ENCODE results near the gene CCL26. TPM values are rescaled to one million over a fixed set of nuclear protein-coding genes. Genes with fewer than 3 reads are reported as not detected.
A peak's percentile ranks its signal among the peaks of the same experiment; 100 is the strongest.

CCL26 gene
- total RNA-seq, 4 donors from 2014 or later: not detected

DNA sequence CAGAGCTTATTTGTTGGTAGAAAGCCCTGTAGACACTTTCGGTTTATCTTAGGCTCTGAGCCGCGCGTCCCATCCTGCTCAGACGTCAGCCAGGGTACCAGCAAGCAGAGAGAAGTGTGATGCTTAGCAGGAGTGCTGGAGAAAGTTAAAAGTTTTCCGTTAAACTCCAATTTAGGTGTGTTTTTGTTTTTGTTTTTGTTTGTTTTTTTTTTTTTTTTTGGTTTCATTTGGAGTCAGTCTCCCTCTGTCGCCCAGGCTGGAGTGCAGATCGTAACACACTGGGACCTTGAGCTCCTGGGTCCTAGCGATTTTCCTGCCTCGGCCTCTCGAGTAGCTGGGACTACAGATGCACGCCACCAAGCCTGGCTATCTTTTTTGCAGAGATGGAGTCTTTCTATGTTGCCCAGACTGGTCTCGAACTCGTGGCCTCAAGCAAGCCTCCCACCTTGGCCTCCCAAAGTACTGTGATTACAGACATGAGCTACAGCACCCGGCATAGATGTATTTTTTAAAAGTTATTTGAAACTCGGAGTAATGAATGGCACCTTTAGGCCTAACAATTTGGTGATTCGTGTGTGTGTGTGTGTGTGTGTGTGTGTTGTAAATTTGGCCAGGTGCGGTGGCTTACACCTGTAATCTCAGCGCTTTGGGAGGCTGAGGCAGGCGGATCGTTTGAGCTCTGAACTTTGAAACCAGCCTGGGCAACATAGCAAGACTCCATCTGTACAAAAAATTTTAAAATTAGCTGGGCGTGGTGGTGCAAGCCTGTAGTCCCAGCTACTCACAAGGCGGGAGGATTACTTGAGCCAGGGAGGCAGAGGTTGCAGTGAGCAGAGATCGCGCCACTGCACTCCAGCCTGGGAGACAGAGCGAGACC lies 32.0 kb downstream of the CCL26 start:
- Histone ChIP-seq H3K4me3 (peak overlapping the region; percentile 91 to 98 (median 94)), H3K36me3 (no peaks in the 10 kb centered on the region), H3K4me1 (peaks cover 0 to 39% (median 12%) of the 10 kb centered on the region in 3 donors), H3K27me3 (no peaks in the 10 kb centered on the region), H3K27ac (peak overlapping the region; percentile 74 to 94 (median 90)), H3K9me3 (no peaks in the 10 kb centered on the region)
- TF ChIP-seq, protein P1, sequence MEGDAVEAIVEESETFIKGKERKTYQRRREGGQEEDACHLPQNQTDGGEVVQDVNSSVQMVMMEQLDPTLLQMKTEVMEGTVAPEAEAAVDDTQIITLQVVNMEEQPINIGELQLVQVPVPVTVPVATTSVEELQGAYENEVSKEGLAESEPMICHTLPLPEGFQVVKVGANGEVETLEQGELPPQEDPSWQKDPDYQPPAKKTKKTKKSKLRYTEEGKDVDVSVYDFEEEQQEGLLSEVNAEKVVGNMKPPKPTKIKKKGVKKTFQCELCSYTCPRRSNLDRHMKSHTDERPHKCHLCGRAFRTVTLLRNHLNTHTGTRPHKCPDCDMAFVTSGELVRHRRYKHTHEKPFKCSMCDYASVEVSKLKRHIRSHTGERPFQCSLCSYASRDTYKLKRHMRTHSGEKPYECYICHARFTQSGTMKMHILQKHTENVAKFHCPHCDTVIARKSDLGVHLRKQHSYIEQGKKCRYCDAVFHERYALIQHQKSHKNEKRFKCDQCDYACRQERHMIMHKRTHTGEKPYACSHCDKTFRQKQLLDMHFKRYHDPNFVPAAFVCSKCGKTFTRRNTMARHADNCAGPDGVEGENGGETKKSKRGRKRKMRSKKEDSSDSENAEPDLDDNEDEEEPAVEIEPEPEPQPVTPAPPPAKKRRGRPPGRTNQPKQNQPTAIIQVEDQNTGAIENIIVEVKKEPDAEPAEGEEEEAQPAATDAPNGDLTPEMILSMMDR (IDR thresholded peaks at IDR 0.05): no peak
- no peak for TF ChIP-seq POLR2A (IDR thresholded peaks at IDR 0.05)
- DNase-seq: no peak
- intact Hi-C loops (cut with DNase I): no loop called here
- 53 to 64% methylated on average over 15 to 26 of the region's 26 CpGs for WGBS, 2 donors

DNA sequence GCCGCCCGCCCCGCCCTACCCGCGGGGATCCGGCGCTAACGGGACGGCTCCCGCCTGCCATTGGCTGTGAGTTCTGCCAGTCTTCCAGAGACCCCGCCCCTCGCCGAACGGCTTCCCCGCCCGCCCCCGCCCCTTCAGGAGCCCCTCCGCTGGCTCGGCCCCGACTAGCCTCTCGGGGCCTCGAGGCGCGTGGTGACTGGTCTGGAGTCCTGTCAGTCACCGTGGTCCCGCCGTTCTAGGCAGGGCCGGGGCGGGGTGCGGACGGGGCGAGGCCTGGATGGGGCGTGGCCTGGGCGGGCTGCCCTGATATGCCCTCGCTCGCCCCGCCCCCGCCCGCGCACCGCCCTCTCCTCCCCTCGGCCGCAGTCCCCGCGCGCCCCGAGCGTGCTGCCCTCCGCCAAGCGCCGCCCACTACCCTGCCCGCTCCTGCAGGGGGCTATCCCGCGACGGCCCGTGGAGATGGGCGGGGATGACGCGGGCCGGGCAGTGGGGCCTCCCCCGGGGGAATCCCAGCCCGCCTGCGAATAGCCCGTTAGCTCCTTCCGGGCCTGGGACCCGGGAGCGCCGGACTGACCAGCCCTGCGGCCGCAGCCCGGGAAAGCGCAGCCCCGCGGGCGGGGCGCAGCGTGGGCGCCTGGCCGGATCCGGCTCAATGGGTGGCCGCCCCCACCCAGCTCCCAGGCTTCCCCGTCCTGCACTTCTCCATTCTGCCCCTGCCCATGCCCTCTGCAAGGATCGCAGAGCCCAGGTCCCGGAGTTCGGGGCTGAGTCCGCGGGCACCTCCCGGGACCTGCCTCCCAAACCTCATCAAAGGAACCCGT lies 32.8 kb downstream of the CCL26 start:
- DNase-seq: peak; percentile 97
- H3K4me1 ChIP-seq: peaks cover 0 to 48% (median 12%) of the 10 kb centered on the region in 3 donors
- H3K4me3 ChIP-seq: peak overlapping the region; percentile 91 to 98 (median 94)
- H3K36me3 ChIP-seq: no peaks in the 10 kb centered on the region
- peak in 1 of 4 donors; percentile 60 for TF ChIP-seq POLR2A (IDR thresholded peaks at IDR 0.05)
- TF ChIP-seq, protein P1 (IDR thresholded peaks at IDR 0.05): peak in 4 of 6 experiments; percentile 5 to 25 (median 18)
- intact Hi-C loops (cut with DNase I): no loop called here
- H3K27me3 ChIP-seq: no peaks in the 10 kb centered on the region
- H3K27ac ChIP-seq: peak overlapping the region; percentile 88 to 94 (median 91)
- no peaks in the 10 kb centered on the region for H3K9me3 ChIP-seq
- 0% methylated on average over 2 of the region's 89 CpGs; no CpG with 5 or more reads in 1 of the 2 donors for WGBS, 2 donors

DNA sequence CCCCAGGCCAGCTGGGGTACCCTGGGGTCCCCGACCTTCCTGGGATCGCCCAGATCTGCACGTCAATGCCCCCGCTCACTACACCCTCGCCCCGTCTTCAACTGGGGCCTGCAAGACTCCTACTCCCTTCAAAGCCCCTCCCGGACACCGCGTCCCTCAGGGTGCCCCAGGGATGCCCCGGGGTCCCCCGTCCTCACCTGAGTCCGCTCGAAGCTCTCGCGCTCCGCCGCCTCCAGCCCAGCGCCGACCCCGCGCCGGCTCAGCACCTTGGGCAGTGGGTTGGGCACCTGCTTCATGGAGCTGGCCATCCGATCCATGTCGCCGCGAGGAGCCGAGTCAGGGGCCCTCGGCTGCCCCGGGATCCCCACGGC lies 33.4 kb downstream of the CCL26 start, which contains the start of gene HIP1:
Gene HIP1 (minus strand): TSS at position 338 of the 371 bp plus-strand sequence. CDS start 21 bp downstream, at position 317.
- Histone ChIP-seq H3K4me1 (peaks cover 0 to 49% (median 12%) of the 10 kb centered on the region in 3 donors), H3K27ac (peak within 1 kb of the TSS; percentile 88 to 94 (median 91)), H3K9me3 (no peaks in the 10 kb centered on the region), H3K4me3 (peak within 1 kb of the TSS; percentile 91 to 98 (median 94)), H3K27me3 (no peaks in the 10 kb centered on the region), H3K36me3 (no peaks in the 10 kb centered on the region)
- intact Hi-C loops (cut with DNase I): no loop called here
- WGBS, 2 donors: 2% methylated on average over 8 to 13 of the region's 30 CpGs
- peak in 2 of 4 donors; percentile 12 to 33 for TF ChIP-seq POLR2A (IDR thresholded peaks at IDR 0.05)
- TF ChIP-seq, protein P1 (IDR thresholded peaks at IDR 0.05): no peak
- no peak for DNase-seq

DNA sequence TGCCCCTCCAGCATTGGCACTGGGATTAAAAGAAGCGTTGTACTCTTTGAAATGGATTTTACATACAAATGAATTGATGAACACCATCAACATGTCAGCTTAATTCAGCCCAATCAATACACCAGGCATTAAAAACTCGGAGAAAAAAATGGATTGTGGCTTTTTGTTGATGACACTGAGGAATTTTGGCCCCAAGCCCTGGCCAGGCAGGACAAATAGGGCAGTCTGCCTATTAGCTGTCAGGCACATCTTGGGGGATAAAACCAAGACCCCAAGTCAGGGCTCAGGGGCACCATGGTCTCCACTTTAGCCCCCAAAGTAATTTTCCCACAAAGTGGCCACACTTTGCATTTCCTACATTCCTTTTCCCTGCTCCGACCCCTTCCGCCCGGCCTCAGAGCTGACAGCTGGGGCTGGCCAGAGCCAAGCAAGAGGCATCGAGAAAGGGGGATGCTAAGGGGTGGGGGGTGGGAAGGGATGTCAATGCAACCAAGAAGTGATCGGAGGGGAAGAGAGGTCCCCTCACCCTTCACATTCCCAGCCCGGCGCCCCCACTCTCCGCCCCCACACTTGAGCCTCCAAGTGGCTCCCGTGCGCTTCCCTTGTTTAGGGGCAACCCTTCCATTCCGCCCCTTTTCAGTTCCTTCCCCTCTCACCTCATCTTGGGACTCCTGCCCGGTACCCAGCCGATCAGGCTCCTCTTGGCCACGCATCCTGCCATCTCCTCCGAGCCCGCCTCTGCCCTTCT lies 34.0 kb downstream of the CCL26 start:
- intact Hi-C loops (cut with DNase I): no loop called here
- TF ChIP-seq, protein P1 (IDR thresholded peaks at IDR 0.05): no peak
- no peak for TF ChIP-seq POLR2A (IDR thresholded peaks at IDR 0.05)
- no peaks in the 10 kb centered on the region for H3K27me3 ChIP-seq
- peak overlapping the region; percentile 91 to 98 (median 94) for H3K4me3 ChIP-seq
- H3K36me3 ChIP-seq: peaks cover 0 to under 1% (median 0%) of the 10 kb centered on the region in 3 donors
- peaks cover 0 to 54% (median 12%) of the 10 kb centered on the region in 3 donors for H3K4me1 ChIP-seq
- 3 to 5% methylated on average over 13 to 15 of the region's 18 CpGs for WGBS, 2 donors
- peak overlapping the region; percentile 88 to 94 (median 91) for H3K27ac ChIP-seq
- H3K9me3 ChIP-seq: no peaks in the 10 kb centered on the region
- DNase-seq: no peak

Data from esophagus squamous epithelium (tissue), 5 donors.